OCI-LY7 (cell line): Measurements from ENCODE around the gene CDX1. TPM values are rescaled to one million over a fixed set of nuclear protein-coding genes. Genes with fewer than 3 reads are reported as not detected.

Source experiments
- total RNA-seq, 2 experiments: library from RNA; depleted of rRNA in 1 of 2; stranded (reverse); fragments of >200 nt in 1 of 2; shearing (Covaris generic) in 1 of 2; gene quantifications; 2 replicates each; pipeline ENCODE4 v1.2.3, GENCODE V29; 2014 to 2022

CDX1 gene
- total RNA-seq, 2 experiments from 2014 or later, result not detected

Other genes starting within 250 kb of the CDX1 start
- gene PDE6A, start 222.0 kb upstream of the CDX1 start, total RNA-seq (2014; rRNA removed; shearing (Covaris generic)), result not detected in 2 replicates
- gene PDE6A, start 222.0 kb upstream of the CDX1 start, total RNA-seq (2022), result not detected in 2 replicates
- 1.2 and 2.1 TPM in 2 replicates for gene SLC26A2, start 206.0 kb upstream of the CDX1 start, total RNA-seq (2014; rRNA removed; shearing (Covaris generic))
- gene SLC26A2, start 206.0 kb upstream of the CDX1 start, total RNA-seq (2022), result 2.8 and 3.5 TPM in 2 replicates
- 3.4 and 5.4 TPM in 2 replicates for gene TIGD6, start 166.1 kb upstream of the CDX1 start, total RNA-seq (2014; rRNA removed; shearing (Covaris generic))
- gene TIGD6, start 166.1 kb upstream of the CDX1 start, total RNA-seq (2022), result 4.6 and 6.5 TPM in 2 replicates
- gene HMGXB3, start 166.0 kb upstream of the CDX1 start, total RNA-seq (2014; rRNA removed; shearing (Covaris generic)), result 35.1 and 40.4 TPM in 2 replicates
- gene HMGXB3, start 166.0 kb upstream of the CDX1 start, total RNA-seq (2022), result 40.2 and 44.0 TPM in 2 replicates
- not detected in 2 replicates for gene CSF1R, start 80.2 kb upstream of the CDX1 start, total RNA-seq (2014; rRNA removed; shearing (Covaris generic))
- not detected in 2 replicates for gene CSF1R, start 80.2 kb upstream of the CDX1 start, total RNA-seq (2022)
- 0.80 and 3.0 TPM in 2 replicates for gene PDGFRB, start 10.9 kb upstream of the CDX1 start, total RNA-seq (2014; rRNA removed; shearing (Covaris generic))
- gene PDGFRB, start 10.9 kb upstream of the CDX1 start, total RNA-seq (2022), result 0.23 TPM in 1 of 2 replicates, not detected in the other
- not detected in 2 replicates for gene SLC6A7, start 23.3 kb downstream of the CDX1 start, total RNA-seq (2014; rRNA removed; shearing (Covaris generic))
- not detected in 2 replicates for gene SLC6A7, start 23.3 kb downstream of the CDX1 start, total RNA-seq (2022)
- gene CAMK2A, start 123.0 kb downstream of the CDX1 start, total RNA-seq (2014; rRNA removed; shearing (Covaris generic)), result not detected in 2 replicates
- not detected in 2 replicates for gene CAMK2A, start 123.0 kb downstream of the CDX1 start, total RNA-seq (2022)
- gene ARSI, start 136.1 kb downstream of the CDX1 start, total RNA-seq (2014; rRNA removed; shearing (Covaris generic)), result not detected in 2 replicates
- gene ARSI, start 136.1 kb downstream of the CDX1 start, total RNA-seq (2022), result not detected in 2 replicates
- 61.3 and 62.9 TPM in 2 replicates for gene TCOF1, start 190.9 kb downstream of the CDX1 start, total RNA-seq (2014; rRNA removed; shearing (Covaris generic))
- 104 and 108 TPM in 2 replicates for gene TCOF1, start 190.9 kb downstream of the CDX1 start, total RNA-seq (2022)
- 2,446 and 3,686 TPM in 2 replicates for gene CD74, start 246.1 kb downstream of the CDX1 start, total RNA-seq (2014; rRNA removed; shearing (Covaris generic))
- gene CD74, start 246.1 kb downstream of the CDX1 start, total RNA-seq (2022), result 1,759 and 1,769 TPM in 2 replicates